NCI-H524 treated with DMSO at 0.1 percent for 48 hours (cell line): Measurements from ENCODE around the gene RAB11B.
"Not testable (repeated sequence)": the region's sequence is repeated elsewhere in the genome, so short reads cannot be mapped to it uniquely, and the experiment has no call there.

Source experiments
- DNase-seq: peaks from one replicate; lab custom pipeline; 2025; lab: John Stamatoyannopoulos, UW

Gene RAB11B

DNA sequence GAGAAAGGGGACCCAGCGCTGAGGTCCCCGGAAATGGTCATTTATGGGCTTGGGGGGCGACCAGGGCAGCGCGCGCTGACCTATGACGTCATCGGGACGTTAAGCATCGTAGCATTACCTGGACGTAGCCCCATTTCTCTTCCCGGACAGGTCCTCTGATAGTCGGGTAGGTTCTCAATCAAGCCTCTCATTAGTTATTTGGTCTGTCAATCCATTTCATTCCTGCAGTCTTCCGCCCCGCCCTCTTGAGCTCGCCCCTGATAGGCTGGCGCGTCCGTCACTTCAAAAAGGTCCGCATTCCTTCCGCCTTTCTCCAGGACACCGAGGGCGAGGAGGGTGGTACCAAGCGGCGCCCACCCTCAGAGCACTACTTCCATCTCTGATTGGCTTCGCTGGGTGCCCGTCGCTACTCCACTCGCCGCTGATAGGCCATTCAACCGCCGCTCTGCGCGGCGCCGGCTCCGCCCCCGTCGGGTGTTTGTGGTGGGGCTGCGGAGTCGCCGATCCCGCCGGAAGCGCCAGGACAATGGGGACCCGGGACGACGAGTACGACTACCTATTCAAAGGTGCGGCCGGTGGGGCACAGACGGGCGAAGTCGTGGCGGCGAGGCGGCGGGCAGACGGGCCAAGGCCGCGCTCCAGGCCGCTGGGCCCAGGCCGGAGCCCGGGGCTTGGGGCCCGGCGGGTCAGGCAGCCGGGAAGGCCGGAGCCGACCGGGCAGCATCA lies at the start of gene RAB11B:
Gene RAB11B, plus strand, starts transcription at position 470 of the 726 bp plus-strand sequence. Its CDS starts 57 bp downstream, at position 527.
- peak; percentile 100 for DNase-seq

DNA sequence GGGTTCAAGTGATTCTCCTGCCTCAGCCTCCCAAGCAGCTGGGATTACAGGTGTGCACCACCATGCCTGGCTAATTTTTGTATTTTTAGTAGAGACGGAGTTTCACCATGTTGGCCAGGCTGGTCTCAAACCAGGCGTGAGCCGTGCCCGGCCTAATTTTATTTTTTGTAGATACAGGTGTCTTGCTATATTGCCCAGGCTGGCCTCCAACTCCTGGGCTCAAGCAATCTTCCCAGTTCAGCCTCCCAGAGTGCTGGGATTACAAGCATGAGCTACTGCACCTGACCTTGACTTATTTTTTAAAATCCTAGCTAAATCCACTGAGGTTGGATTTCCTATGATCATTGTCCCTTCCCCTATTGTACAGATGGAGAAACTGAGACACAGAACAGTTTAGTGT lies 48.7 kb upstream of the RAB11B start:
- DNase-seq = not testable (repeated sequence)

DNA sequence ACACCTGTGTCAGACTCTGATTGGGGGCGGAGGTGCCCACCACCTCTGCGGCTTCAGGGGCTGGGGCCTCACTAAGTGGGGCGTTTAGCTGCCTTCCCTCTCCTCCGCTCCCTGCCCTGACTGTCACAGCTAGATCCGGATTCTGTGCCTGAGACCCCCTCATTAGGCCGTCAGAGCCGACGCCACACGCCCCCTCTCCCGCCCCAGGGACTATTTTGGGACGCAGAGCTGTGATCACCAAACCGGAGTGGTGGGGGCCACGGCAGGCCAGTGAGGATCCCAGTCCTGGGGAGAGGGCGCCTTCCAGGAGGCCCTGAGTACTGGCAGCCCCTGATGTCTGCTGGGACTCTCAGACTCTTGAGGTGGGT lies 47.9 kb upstream of the RAB11B start:
- no peak for DNase-seq

- peak; percentile 75 for DNase-seq
These were observed 47.3 kb upstream of the RAB11B start, which contains the start of gene KANK3 for GRCh38 chr19:8342684-8343482. Gene KANK3, minus strand, starts transcription at chr19:8343262. Its CDS starts 5,434 bp downstream, at chr19:8337828.

- DNase-seq = no peak
These were observed 46.7 kb upstream of the RAB11B start for GRCh38 chr19:8343483-8343844.

GRCh38 chr19:8349629-8350372 lies 40.4 kb upstream of the RAB11B start:
- DNase-seq = not testable (repeated sequence)

DNA sequence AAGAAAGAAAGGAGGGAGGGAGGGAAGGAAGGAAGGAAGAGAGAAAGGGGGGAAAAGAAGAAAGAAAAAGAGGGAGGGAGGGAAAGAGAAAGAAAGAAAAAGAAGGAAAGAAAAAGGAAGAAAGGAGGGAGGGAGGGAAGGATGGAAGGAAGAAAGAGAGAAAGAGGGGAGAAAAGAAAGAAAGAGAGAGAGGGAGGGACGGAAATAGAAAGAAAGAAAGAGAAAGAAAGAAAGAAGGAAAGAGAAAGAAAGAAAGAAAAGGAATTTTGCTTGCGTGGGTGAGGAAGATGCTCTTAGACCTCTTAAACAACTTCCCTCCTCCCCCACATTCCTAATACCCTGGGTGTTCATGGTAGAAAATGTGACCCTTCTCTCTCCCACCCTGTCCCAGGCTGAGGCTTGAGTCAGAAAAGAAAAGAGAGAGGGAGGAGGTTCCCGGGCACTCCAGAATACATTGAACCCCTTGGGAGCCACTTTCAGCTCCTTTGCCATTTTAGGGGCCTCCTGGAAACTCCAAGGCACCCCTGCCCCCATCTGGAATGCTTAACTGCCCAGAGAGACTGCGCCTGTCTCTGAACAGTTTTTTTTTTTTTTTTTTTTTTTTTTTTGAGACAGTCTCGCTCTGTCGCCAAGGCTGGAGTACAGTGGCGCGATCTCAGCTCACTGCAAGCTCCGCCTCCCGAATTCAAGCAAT lies 37.9 kb upstream of the RAB11B start:
- no peak for DNase-seq

- DNase-seq = not testable (repeated sequence)
These were observed 37.3 kb upstream of the RAB11B start for GRCh38 chr19:8352845-8353244.

- no peak for DNase-seq
These were observed 34.3 kb upstream of the RAB11B start for GRCh38 chr19:8355631-8356402.

- DNase-seq = no peak
These were observed 33.1 kb upstream of the RAB11B start for GRCh38 chr19:8357007-8357521.

DNA sequence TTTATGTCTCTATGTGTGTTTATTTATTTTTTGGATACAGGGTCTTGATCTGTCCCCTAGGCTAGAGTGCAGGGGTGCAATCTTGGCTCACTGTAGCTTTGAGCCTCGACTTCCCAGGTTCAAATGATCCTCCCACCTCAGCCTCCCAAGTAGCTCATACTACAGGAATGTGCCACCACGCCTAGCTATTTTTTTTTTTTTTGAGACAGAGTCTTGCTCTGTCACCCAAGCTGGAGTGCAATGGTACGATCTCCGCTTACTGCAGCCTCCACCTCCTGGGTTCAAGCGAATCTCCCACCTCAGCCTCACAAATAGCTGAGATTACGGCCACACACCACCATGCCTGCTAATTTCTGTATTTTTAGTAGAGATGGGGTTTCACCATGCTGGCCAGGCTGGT lies 31.2 kb upstream of the RAB11B start:
- no peak for DNase-seq

- DNase-seq = no peak
These were observed 30.0 kb upstream of the RAB11B start for GRCh38 chr19:8360196-8360595.

GRCh38 chr19:8361921-8362793 lies 28.0 kb upstream of the RAB11B start:
- DNase-seq = peak; percentile 38

- no peak for DNase-seq
These were observed 26.1 kb upstream of the RAB11B start, which contains the start of gene ANGPTL4 for GRCh38 chr19:8363803-8364771. Gene ANGPTL4, plus strand, starts transcription at chr19:8364155. Its CDS starts 167 bp downstream, at chr19:8364322.

DNA sequence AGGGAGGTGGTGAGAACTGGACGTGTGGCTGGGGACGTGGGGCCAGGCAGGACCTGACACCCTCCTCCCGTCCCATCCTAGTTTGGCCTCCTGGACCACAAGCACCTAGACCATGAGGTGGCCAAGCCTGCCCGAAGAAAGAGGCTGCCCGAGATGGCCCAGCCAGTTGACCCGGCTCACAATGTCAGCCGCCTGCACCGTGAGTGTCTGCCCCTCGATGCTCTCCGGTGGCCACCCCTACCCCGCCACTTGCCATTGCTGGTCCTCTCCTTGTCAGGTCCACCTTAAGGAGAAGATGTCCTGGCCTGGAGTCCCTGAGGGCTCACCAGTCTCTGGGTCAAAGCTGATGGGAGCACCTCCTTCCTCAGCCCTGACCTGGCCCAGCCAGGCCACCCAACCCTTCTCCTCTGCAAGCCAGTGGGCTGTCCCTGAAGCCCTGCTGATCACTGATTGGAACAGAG lies 24.0 kb upstream of the RAB11B start:
- DNase-seq = no peak

- DNase-seq = no peak
These were observed 23.2 kb upstream of the RAB11B start for GRCh38 chr19:8366961-8367326.

DNA sequence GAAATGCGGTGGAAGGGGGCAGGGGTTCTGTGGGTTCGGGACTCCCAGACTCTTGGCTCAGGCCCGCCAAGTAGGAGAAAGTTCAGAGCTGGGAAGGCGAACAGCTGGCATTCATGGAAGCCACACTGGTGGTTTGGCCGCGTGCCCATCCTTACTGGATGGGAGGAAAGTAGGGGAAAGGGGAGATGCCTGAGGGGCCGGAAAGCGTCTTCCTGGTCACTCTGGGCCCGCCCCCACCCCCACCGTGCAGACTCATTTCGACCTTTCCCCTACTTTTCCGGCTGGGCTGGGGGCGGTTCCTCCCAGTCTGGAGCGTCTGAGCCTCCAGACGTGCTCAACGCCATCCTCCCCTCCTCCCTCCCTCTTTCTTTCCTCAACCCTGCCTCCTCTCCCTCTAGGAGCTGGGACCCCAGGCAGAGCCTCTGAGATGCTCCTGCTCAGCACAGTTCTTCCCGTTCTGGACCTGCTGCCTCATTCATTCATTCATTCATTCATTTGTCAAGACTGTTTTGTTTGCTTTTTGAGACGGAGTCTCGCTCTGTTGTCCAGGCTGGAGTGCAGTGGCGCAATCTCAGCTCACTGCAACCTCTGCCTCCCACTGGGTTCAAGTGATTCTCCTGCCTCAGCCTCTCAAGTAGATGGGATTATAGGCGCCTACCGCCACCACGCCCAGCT lies 22.7 kb upstream of the RAB11B start:
- no peak for DNase-seq
